HCT116 (cell line): Measurements from ENCODE around the gene MYOF. TPM values are rescaled to one million over a fixed set of nuclear protein-coding genes. Genes with fewer than 3 reads are reported as not detected.

ENCODE experiments used
- ATAC-seq: fragments of 200-7000 bp; cut with Tn5 transposase; 2 replicates; pipeline ENCODE4 v1.9.1; 2020; ENCODE audit warnings: mild to moderate bottlenecking, moderate library complexity
- BruUV-seq: library from RNA; stranded (reverse); fragments of 400-500 nt; replicated peaks from 2 replicates; lab custom pipeline; 2021; lab: Mats Ljungman, UMichigan
- CTCF ChIA-PET: fragments of 300-600 bp; sonication (Branson Sonifier 250); formaldehyde crosslinking; loops from one replicate; lab custom pipeline; 2021; ENCODE audit warnings: antibody characterized with exemption; lab: Charles Lee
- POLR2A ChIA-PET: fragments of 300-600, 350-600 bp; sonication (Branson Sonifier 250); formaldehyde crosslinking; loops from one replicate; lab custom pipeline; 2021; ENCODE audit warnings: antibody characterized with exemption; lab: Charles Lee
- RAD21 ChIA-PET, 2 experiments: fragments of 300-600 bp; sonication (Branson Sonifier 250); formaldehyde crosslinking; loops; one replicate each; lab custom pipeline; 2023; ENCODE audit warnings: low total read pairs in 2 of 2; ENCODE audit not compliant: uncharacterized antibody in 2 of 2, unreplicated experiment in 2 of 2, low non-redundant PET in 1 of 2; lab: Charles Lee
- DNase-seq: peaks from one replicate; pipeline ENCODE4 v3.0.0-alpha.2; 2010; ENCODE audit warnings: low read depth, low spot score
- H2AFZ ChIP-seq: fragments of 200-600 bp; shearing (Covaris generic), sonication (generic); 2 replicates; pipeline ENCODE4 v1.6.1; 2017; ENCODE audit warnings: low read depth, mixed run types, mixed read lengths, antibody characterized with exemption, low read length; ENCODE audit not compliant: poor library complexity, severe bottlenecking
- H3K27ac ChIP-seq: 2 replicates; pipeline ENCODE4 v1.5.1; 2012; ENCODE audit warnings: low read depth, low read length
- H3K27me3 ChIP-seq: fragments of 200-600 bp; sonication (generic); 2 replicates; pipeline ENCODE4 v1.6.1; 2016; ENCODE audit warnings: mixed run types, low read length, mixed read lengths; ENCODE audit not compliant: insufficient read depth
- H3K36me3 ChIP-seq, 2 experiments: fragments of 200-500 bp in 1 of 2; fragments of 200-600 bp in 1 of 2; sonication (Bioruptor generic) in 1 of 2; sonication (generic) in 1 of 2; 2 replicates each; pipeline versions ENCODE4 v1.5.1 to v1.6.1; 2014 to 2016; ENCODE audit warnings: low read length in 2 of 2, inconsistent platforms in 1 of 2, mixed read lengths in 1 of 2, mixed run types in 1 of 2; ENCODE audit not compliant: insufficient read depth in 2 of 2, control insufficient read depth in 1 of 2
- H3K4me1 ChIP-seq, 2 experiments: fragments of 200-600 bp in 1 of 2; sonication (generic) in 1 of 2; 2 replicates each; pipeline versions ENCODE4 v1.5.1 to v1.6.1; 2012 to 2017; ENCODE audit warnings: low read length in 2 of 2, inconsistent platforms in 1 of 2, mild to moderate bottlenecking in 1 of 2, mixed read lengths in 1 of 2, mixed run types in 1 of 2, moderate library complexity in 1 of 2; ENCODE audit not compliant: insufficient read depth in 2 of 2, control insufficient read depth in 1 of 2
- H3K4me2 ChIP-seq: fragments of 200-600 bp; sonication (generic); 2 replicates; pipeline ENCODE4 v1.6.1; 2017; ENCODE audit warnings: mixed run types, low read length, mixed read lengths
- H3K4me3 ChIP-seq, 2 experiments: fragments of 200-600 bp in 1 of 2; sonication (generic) in 1 of 2; replicated peaks in 1 of 2; 2 replicates each; pipeline ENCODE4 v1.5.1; 2011 to 2016; ENCODE audit warnings: low read length in 2 of 2, control low read depth in 1 of 2, low read depth in 1 of 2, mild to moderate bottlenecking in 1 of 2, mixed read lengths in 1 of 2, mixed run types in 1 of 2
- H3K79me2 ChIP-seq: fragments of 200-600 bp; sonication (generic); 2 replicates; pipeline ENCODE4 v1.6.1; 2017; ENCODE audit warnings: mild to moderate bottlenecking, mixed run types, low read length, moderate library complexity, mixed read lengths; ENCODE audit not compliant: insufficient read depth
- H3K9ac ChIP-seq: fragments of 200-600 bp; sonication (generic); 2 replicates; pipeline ENCODE4 v1.6.1; 2016; ENCODE audit warnings: low read length, mixed read lengths
- H3K9me2 ChIP-seq: fragments of 200-600 bp; sonication (generic), shearing (Covaris generic); 2 replicates; pipeline ENCODE4 v1.6.1; 2017; ENCODE audit warnings: mixed run types, mild to moderate bottlenecking, moderate library complexity; ENCODE audit not compliant: insufficient read depth
- H3K9me3 ChIP-seq, 2 experiments: fragments of 200-500 bp in 1 of 2; fragments of 200-600 bp in 1 of 2; sonication (Bioruptor generic) in 1 of 2; sonication (generic) in 1 of 2; 2 replicates each; pipeline ENCODE4 v1.6.1; 2014 to 2017; ENCODE audit warnings: low read length in 2 of 2, mixed read lengths in 2 of 2, inconsistent platforms in 1 of 2, low read depth in 1 of 2, mild to moderate bottlenecking in 1 of 2, mixed run types in 1 of 2, moderate library complexity in 1 of 2; ENCODE audit not compliant: control insufficient read depth in 1 of 2, insufficient read depth in 1 of 2
- H4K20me1 ChIP-seq: fragments of 200-600 bp; sonication (generic), shearing (Covaris generic); 2 replicates; pipeline ENCODE4 v1.6.1; 2017; ENCODE audit warnings: mixed run types, mild to moderate bottlenecking, moderate library complexity; ENCODE audit not compliant: insufficient read depth
- CEBPB ChIP-seq: IDR thresholded peaks from 2 replicates; pipeline ENCODE4 v1.6.1; 2012; ENCODE audit warnings: low read depth
- CTCF ChIP-seq, 3 experiments: fragments of 200-600 bp in 1 of 3; sonication (generic) in 1 of 3; IDR thresholded peaks in 2 of 3; conservative IDR thresholded peaks in 1 of 3; 2 replicates each; pipeline ENCODE4 v1.5.1; 2012 to 2017; ENCODE audit warnings: low read depth in 2 of 3, low read length in 2 of 3, antibody characterized with exemption in 1 of 3, borderline replicate concordance in 1 of 3, control low read depth in 1 of 3, mild to moderate bottlenecking in 1 of 3, mixed read lengths in 1 of 3, mixed run types in 1 of 3, moderate library complexity in 1 of 3; ENCODE audit not compliant: insufficient read depth in 1 of 3
- EGR1 ChIP-seq: IDR thresholded peaks from 2 replicates; pipeline ENCODE4 v1.6.1; 2012; ENCODE audit warnings: low read depth
- ELF1 ChIP-seq: IDR thresholded peaks from 2 replicates; pipeline ENCODE4 v1.6.1; 2012; ENCODE audit warnings: low read depth, borderline replicate concordance
- JUND ChIP-seq: IDR thresholded peaks from 2 replicates; pipeline ENCODE4 v1.6.1; 2012
- POLR2AphosphoS5 ChIP-seq: IDR thresholded peaks from 2 replicates; pipeline ENCODE4 v1.6.1; 2011; ENCODE audit warnings: mild to moderate bottlenecking, low read depth, low read length, moderate library complexity
- TCF7L2 ChIP-seq: IDR thresholded peaks from 2 replicates; pipeline ENCODE4 v1.7.0; 2011; ENCODE audit warnings: borderline replicate concordance, inconsistent platforms; ENCODE audit not compliant: insufficient read depth, insufficient read length; ENCODE audit errors: extremely low read depth
- ZFX ChIP-seq: fragments of 450-650 bp; IDR thresholded peaks from 2 replicates; pipeline ENCODE4 v1.6.1; 2017
- ZNF274 ChIP-seq: fragments of 200-500 bp; sonication (Bioruptor generic); IDR thresholded peaks from 2 replicates; pipeline ENCODE4 v1.6.1; 2014; ENCODE audit warnings: mild to moderate bottlenecking, low read depth, low read length, inconsistent platforms
- intact Hi-C: fragments of 100-400 bp; cut with micrococcal nuclease; formaldehyde crosslinking; loops from 2 replicates; pipeline ENCODE4 v1.10.0; 2022
- total RNA-seq: library from RNA; stranded (reverse); gene quantifications from one replicate; pipeline ENCODE4 v1.2.1, GENCODE V29; 2021; ENCODE audit not compliant: unreplicated experiment

Gene MYOF
- total RNA-seq, 1 experiment from 2014 or later: 250 TPM

- H2AFZ ChIP-seq: no peak overlapping the region
- ATAC-seq (no peak), DNase-seq (no peak)
- no peaks in the 10 kb centered on the region for H3K9me2 ChIP-seq
- no peak overlapping the region for H3K27ac ChIP-seq
- ChIA-PET RAD21 (no interaction called here), CTCF (no interaction called here), POLR2A (interaction anchor here (0.6 kb wide), 1 partner anchor 24 kb away, joined by 4 read pairs; no protein-coding TSS in a partner anchor)
- H3K9ac ChIP-seq: 0 out of 2 replicates have a peak overlapping the region, but pooled peaks have one; percentile 8
- H3K4me1 ChIP-seq: peaks cover 44 to 78% of the 10 kb centered on the region in 2 experiments
- H3K4me2 ChIP-seq: no peak overlapping the region
- H3K79me2 ChIP-seq: peaks cover 91% of the 10 kb centered on the region
- no peaks in the 10 kb centered on the region for H3K27me3 ChIP-seq
- peaks cover 7 to 50% of the 10 kb centered on the region in 2 experiments for H3K36me3 ChIP-seq
- BruUV-seq: TSS peak; percentile 7
- no peak overlapping the region for H3K4me3 ChIP-seq
- intact Hi-C loops: no loop called here
- no peak for TF ChIP-seq JUND
- no peak for TF ChIP-seq TCF7L2
- no peak for TF ChIP-seq ELF1
- no peak for TF ChIP-seq ZFX
- no peak for TF ChIP-seq POLR2AphosphoS5
- TF ChIP-seq CEBPB: no peak
- TF ChIP-seq CTCF (IDR thresholded peaks at IDR 0.05 in 2 of 3, conservative IDR thresholded peaks at IDR 0.05 in 1 of 3; ENCODE audit: borderline replicate concordance in 1 of 3, insufficient read depth in 1 of 3, low read depth in 2 of 3, low read length in 2 of 3): no peak
- TF ChIP-seq EGR1: no peak
- no peak for TF ChIP-seq ZNF274
- no peaks in the 10 kb centered on the region for H4K20me1 ChIP-seq
- no peaks in the 10 kb centered on the region for H3K9me3 ChIP-seq
These were observed 30.7 kb downstream of the MYOF start for GRCh38 chr10:93451244-93451947.
